GM19397 (cell line): Measurements from ENCODE around the gene CYBA.

ENCODE experiments used
- ATAC-seq: cut with Tn5 transposase; IDR thresholded peaks from one replicate; pipeline ENCODE4 v1.9.1; 2021; ENCODE audit warnings: mild to moderate bottlenecking, moderate library complexity; ENCODE audit not compliant: unreplicated experiment

CYBA gene

GRCh38 chr16:88662843-88663606 lies 12.2 kb upstream of the CYBA start, which contains the start of gene MVD:
Gene MVD (minus strand): TSS chr16:88663091. CDS start chr16:88663080, 11 bp downstream.
- ATAC-seq, result peak; percentile 92

GRCh38 chr16:88662222-88662842 lies 11.5 kb upstream of the CYBA start:
- ATAC-seq, result no peak

GRCh38 chr16:88661468-88661867 lies 10.6 kb upstream of the CYBA start:
- no peak for ATAC-seq

- ATAC-seq, result no peak
Measured at GRCh38 chr16:88659160-88659559, 8.3 kb upstream of the CYBA start.

GRCh38 chr16:88658714-88659113 lies 7.9 kb upstream of the CYBA start:
- ATAC-seq, result no peak

GRCh38 chr16:88657371-88657770 lies 6.5 kb upstream of the CYBA start:
- no peak for ATAC-seq

GRCh38 chr16:88656291-88656980 lies 5.6 kb upstream of the CYBA start:
- no peak for ATAC-seq

GRCh38 chr16:88655733-88656281 lies 5.0 kb upstream of the CYBA start:
- ATAC-seq, result no peak

GRCh38 chr16:88655053-88655732 lies 4.3 kb upstream of the CYBA start:
- ATAC-seq, result no peak

- ATAC-seq, result no peak
Measured at GRCh38 chr16:88654363-88655052, 3.7 kb upstream of the CYBA start.

GRCh38 chr16:88653596-88654362 lies 2.9 kb upstream of the CYBA start:
- no peak for ATAC-seq

GRCh38 chr16:88653101-88653500 lies 2.2 kb upstream of the CYBA start:
- ATAC-seq, result no peak

GRCh38 chr16:88652762-88653063 lies 1.9 kb upstream of the CYBA start:
- no peak for ATAC-seq

- ATAC-seq, result peak; percentile 0
Measured at GRCh38 chr16:88651989-88652761, 1.3 kb upstream of the CYBA start.

GRCh38 chr16:88651276-88651988 lies 579 bp upstream of the CYBA start:
- peak; percentile 71 for ATAC-seq

- ATAC-seq, result peak; percentile 12
Measured at GRCh38 chr16:88649924-88650748, 717 bp downstream of the CYBA start.

GRCh38 chr16:88649195-88649923 lies 1.5 kb downstream of the CYBA start:
- no peak for ATAC-seq
